GM19324 (cell line): ENCODE results near the gene POU2AF1.
"Not testable (repeated sequence)": the region's sequence is repeated elsewhere in the genome, so short reads cannot be mapped to it uniquely, and the experiment has no call there.

Source experiments
- ATAC-seq: cut with Tn5 transposase; IDR thresholded peaks from one replicate; pipeline ENCODE4 v1.9.1; 2021; ENCODE audit warnings: mild to moderate bottlenecking, moderate library complexity; ENCODE audit not compliant: unreplicated experiment, low FRiP score

Gene POU2AF1

GRCh38 chr11:111324277-111324720 is 54.8 kb downstream of the POU2AF1 start:
- no peak for ATAC-seq

- no peak for ATAC-seq
Observed at GRCh38 chr11:111322534-111322933, 56.5 kb downstream of the POU2AF1 start.

GRCh38 chr11:111320728-111321568 is 58.1 kb downstream of the POU2AF1 start:
- ATAC-seq: no peak

- ATAC-seq: not testable (repeated sequence)
Observed at GRCh38 chr11:111320199-111320598, 58.9 kb downstream of the POU2AF1 start.

GRCh38 chr11:111319296-111319695 is 59.8 kb downstream of the POU2AF1 start:
- no peak for ATAC-seq

GRCh38 chr11:111312076-111312475 is 67.0 kb downstream of the POU2AF1 start:
- ATAC-seq: no peak

- no peak for ATAC-seq
Observed at GRCh38 chr11:111310723-111311122, 68.4 kb downstream of the POU2AF1 start.

GRCh38 chr11:111310088-111310487 is 69.0 kb downstream of the POU2AF1 start:
- ATAC-seq: no peak

- ATAC-seq: no peak
Observed at GRCh38 chr11:111309215-111309915, 69.7 kb downstream of the POU2AF1 start.

- ATAC-seq: no peak
Observed at GRCh38 chr11:111308140-111308539, 70.9 kb downstream of the POU2AF1 start.

GRCh38 chr11:111307472-111308108 is 71.5 kb downstream of the POU2AF1 start:
- no peak for ATAC-seq

GRCh38 chr11:111306321-111306720 is 72.8 kb downstream of the POU2AF1 start:
- ATAC-seq: no peak

GRCh38 chr11:111305876-111306275 is 73.2 kb downstream of the POU2AF1 start:
- no peak for ATAC-seq

GRCh38 chr11:111305162-111305802 is 73.8 kb downstream of the POU2AF1 start:
- ATAC-seq: no peak

GRCh38 chr11:111303461-111303860 is 75.6 kb downstream of the POU2AF1 start:
- ATAC-seq: no peak

GRCh38 chr11:111302298-111302697 is 76.8 kb downstream of the POU2AF1 start:
- no peak for ATAC-seq
